PFSK-1 (cell line): Measurements from ENCODE around the gene SOX8.

ENCODE experiments used
- FOXP2 ChIP-seq: optimal IDR thresholded peaks from 2 replicates; pipeline ENCODE3; 2011; ENCODE audit warnings: borderline replicate concordance, control low read depth, inconsistent platforms; ENCODE audit not compliant: insufficient read depth; ENCODE audit errors: extremely low read length, extremely low read depth
- POLR2AphosphoS5 ChIP-seq: IDR thresholded peaks from 2 replicates; pipeline ENCODE4 v1.6.1; 2012; ENCODE audit warnings: low read depth, mild to moderate bottlenecking, control low read depth, low read length, moderate library complexity
- SIN3A ChIP-seq: IDR thresholded peaks from 2 replicates; pipeline ENCODE4 v1.6.1; 2012; ENCODE audit warnings: mild to moderate bottlenecking, low read length, moderate library complexity, borderline replicate concordance; ENCODE audit not compliant: insufficient read depth
- TAF1 ChIP-seq: IDR thresholded peaks from 2 replicates; pipeline ENCODE4 v1.6.1; 2012; ENCODE audit warnings: low read length, control low read depth, borderline replicate concordance; ENCODE audit not compliant: insufficient read depth

DNA sequence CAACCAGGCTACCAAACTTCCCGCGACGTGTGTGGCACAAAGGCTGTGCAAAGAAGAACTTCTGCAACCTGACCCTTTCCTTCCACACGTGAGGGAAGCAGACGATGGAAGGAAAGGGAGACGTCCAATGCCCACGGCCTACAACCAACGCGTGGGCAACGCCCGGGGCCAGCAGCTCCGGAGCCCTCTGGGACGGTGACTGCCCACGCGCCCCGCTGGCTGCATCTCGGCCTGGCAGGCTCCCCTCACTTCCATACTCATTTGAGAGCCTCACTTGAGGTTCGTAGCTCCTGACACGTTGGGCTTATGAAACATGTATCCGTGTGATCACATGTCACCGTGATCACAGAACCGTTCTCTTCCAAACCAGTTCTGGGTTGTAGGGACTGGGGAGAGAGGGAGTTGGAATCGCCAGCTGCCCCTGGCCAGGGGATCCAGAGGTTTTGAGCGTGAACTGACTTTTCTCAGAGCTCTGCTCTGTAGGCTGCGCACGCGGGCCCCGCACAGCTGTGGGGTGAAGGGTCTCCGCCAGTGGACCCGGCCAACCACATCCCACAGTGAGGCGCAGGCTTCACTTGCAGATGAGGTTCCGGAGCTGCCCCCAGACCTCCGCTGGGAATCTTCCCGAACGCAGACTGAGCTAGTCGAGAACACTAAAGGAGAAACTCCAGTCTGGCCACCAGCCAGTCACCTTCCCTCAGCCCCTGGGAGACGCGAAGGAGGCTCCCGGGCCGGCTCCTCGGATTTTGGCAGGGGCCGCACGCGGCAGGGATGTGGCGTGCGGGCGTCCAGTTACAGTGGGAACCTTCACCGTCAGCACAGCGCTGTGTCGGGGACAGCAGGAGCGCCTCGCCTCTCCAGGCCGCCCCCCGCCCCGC, 11.8 kb upstream of the SOX8 start:
- TF ChIP-seq POLR2AphosphoS5 (no peak), TAF1 (no peak), FOXP2 (no peak), SIN3A (no peak)
